KBM-7 (cell line): ENCODE results near the gene KIF20B.

ENCODE experiments used
- DNase-seq: peaks from one replicate; pipeline ENCODE4 v3.0.0-alpha.2; 2015
- in situ Hi-C: fragments of 300-500 bp; cut with MboI; formaldehyde crosslinking; loops from 2 replicates; pipeline ENCODE4 v1.14.3; 2020; ENCODE audit warnings: low sequenced_read_pairs, low pct_unique_long_range_greater_than_20kb, mixed read lengths

Gene KIF20B, protein sequence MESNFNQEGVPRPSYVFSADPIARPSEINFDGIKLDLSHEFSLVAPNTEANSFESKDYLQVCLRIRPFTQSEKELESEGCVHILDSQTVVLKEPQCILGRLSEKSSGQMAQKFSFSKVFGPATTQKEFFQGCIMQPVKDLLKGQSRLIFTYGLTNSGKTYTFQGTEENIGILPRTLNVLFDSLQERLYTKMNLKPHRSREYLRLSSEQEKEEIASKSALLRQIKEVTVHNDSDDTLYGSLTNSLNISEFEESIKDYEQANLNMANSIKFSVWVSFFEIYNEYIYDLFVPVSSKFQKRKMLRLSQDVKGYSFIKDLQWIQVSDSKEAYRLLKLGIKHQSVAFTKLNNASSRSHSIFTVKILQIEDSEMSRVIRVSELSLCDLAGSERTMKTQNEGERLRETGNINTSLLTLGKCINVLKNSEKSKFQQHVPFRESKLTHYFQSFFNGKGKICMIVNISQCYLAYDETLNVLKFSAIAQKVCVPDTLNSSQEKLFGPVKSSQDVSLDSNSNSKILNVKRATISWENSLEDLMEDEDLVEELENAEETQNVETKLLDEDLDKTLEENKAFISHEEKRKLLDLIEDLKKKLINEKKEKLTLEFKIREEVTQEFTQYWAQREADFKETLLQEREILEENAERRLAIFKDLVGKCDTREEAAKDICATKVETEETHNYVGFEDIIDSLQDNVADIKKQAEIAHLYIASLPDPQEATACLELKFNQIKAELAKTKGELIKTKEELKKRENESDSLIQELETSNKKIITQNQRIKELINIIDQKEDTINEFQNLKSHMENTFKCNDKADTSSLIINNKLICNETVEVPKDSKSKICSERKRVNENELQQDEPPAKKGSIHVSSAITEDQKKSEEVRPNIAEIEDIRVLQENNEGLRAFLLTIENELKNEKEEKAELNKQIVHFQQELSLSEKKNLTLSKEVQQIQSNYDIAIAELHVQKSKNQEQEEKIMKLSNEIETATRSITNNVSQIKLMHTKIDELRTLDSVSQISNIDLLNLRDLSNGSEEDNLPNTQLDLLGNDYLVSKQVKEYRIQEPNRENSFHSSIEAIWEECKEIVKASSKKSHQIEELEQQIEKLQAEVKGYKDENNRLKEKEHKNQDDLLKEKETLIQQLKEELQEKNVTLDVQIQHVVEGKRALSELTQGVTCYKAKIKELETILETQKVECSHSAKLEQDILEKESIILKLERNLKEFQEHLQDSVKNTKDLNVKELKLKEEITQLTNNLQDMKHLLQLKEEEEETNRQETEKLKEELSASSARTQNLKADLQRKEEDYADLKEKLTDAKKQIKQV (N-terminal part only)

DNA sequence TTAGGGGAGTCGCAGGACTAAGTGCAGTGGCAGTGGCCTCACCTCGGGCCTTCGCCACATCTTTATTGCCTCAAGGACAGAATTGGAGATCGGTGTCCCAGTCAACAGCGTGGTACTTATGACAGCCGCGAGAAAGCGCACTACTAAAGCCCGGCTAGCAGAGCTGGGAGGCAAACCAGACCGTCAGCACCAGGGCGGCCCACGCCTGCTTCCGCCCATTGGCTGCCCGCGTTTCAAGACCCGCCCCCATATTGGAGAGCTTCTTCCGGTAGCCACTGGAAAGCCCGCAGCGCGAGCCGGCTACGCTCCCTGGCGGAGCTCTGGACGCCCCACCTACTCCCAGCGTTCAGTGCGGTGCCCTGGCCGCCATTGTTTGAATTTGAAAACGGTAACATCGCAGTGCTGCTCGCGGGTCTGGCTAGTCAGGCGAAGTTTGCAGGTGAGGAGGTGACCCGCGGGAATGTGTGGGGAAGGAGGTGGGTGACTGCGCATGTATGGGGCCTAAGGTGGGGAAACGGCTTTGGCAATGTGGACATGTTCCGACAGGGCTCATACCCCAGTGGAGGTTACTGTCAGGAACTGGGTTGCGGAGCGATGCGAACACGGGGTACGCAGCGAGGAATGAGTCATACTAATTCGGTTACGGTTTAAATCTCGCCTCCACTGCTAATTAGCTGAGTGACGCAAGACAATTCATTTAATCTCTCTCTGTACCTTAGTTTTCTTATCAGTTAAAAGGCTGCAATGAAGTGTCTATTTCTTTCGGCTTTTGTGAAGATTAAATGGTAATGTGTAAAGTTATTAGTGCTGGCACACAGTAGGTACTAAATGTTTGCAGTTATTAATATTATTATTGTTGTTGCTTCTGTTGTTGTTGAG, at the start of gene KIF20B:
Gene KIF20B (plus strand): TSS at position 349 of the 879 bp plus-strand sequence. CDS start 3,705 bp downstream, outside the sequence.
- in situ Hi-C loops, result no loop called here
- DNase-seq, result peak; percentile 98

DNA sequence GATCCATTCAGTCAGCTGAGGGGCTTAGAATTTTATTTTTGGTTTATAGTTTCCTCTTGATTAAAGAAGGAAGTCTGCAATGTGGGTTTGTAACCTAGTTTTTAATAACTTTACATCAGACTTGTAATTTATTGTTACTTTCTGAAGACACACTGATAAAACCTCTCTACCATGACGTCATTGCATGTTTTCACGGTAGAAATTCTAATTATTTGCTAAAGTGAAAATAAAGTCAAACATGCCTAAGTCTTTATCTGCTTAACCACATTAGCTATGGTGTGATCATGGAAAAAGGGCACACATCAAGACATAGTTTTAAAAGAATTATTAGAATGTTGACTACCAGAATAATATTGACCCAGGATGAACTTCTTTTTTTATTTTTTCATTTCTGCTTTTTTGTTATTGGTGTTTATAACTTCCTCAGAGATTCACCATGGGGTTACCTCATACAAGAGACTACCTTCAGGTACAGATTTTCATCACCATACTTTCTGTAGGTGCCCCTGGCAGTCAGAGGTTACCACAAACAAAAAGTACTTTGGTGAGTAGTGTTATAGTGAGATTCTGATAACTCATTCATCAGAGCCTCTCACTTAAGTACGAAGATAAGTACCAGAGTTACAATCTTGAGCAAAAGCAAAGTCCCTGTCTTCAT, 49.3 kb upstream of the KIF20B start:
- no peak for DNase-seq
- in situ Hi-C loops, result no loop called here

DNA sequence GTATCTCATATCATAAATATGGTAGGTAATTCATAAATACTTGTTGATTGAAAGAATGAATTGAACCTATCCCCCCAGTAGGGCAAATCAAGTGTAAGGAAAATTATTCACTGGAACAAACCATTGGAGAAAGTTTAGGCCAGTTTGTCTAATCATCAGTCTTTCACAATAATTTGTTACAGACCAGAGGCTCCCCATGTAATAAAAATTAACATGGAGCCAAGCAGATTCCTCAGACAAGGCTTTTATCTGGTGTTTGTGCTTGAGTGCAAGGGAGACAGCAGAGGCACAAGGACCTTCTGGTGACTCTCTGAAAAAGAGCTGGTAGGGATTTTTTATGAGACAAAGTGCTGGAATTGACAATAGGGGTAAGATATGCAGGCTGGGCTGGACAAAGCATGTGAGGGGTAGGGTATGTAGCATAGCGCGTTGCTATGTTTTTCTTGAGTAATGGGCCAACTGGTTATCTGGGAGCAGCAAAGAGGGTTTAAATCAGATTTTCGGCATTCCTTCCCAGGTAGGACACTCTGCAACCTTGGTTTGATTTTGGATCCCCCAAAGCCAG, 48.5 kb upstream of the KIF20B start:
- in situ Hi-C loops, result no loop called here
- DNase-seq, result no peak

DNA sequence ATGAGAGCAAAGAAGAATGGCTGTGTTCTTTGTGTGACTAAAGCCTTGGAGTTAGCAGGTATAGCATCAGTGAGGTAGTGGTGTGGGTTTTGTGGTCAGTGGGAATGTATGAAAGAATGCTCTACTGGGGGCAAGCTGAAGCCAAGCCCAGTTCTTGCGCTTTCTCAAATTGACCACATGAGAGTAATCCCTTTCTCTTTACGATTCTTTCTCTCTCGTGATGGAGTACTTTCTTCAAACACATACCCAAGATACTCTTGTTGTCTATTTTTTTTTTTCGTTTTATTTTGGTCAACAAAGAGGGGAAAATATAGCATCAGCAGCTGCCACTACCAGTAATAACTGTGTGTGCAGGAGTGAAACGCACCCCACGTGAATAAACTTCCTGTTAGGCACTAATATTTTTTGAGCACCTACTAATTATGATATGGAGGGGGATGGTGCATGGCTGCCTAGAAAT, 48.0 kb upstream of the KIF20B start:
- in situ Hi-C loops, result no loop called here
- no peak for DNase-seq

DNA sequence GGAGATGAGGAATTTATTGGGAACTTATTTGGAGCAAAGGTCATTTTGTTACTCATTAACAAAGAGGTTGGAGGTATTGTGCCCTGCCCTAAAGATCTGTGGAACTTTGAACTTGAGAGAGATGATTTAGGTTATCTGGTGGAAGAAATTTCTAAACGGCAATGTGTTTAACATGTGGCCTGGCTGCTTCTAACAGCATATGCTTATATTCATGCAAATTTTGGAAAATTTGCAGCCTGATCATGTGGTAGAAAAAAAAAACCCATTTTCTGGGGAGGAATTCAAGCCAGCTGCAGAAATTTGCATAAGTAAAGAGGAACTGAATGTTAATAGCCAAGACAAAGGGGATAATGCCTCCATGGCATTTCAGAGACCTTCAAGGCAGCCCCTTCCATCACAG, 45.7 kb upstream of the KIF20B start:
- DNase-seq, result no peak
- in situ Hi-C loops, result no loop called here

DNA sequence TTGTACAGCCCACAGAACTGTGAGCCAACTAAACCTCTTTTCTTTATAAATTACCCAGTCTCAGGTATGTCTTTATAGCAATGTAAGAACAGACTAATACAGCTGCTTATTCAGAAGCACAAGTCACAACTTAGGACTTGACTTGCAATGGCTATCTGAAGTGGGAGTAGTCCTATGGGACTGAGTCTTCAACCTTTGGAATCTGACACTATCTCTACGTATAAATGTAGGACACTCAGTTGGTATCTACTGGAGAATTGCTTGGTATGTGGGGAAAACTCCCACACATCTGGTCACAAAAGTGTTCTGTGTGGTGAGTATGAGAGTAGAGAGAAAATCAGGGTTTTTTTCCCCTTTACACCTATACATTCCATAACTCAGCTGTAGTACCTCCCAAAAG, 44.1 kb upstream of the KIF20B start:
- DNase-seq, result no peak
- in situ Hi-C loops, result no loop called here

DNA sequence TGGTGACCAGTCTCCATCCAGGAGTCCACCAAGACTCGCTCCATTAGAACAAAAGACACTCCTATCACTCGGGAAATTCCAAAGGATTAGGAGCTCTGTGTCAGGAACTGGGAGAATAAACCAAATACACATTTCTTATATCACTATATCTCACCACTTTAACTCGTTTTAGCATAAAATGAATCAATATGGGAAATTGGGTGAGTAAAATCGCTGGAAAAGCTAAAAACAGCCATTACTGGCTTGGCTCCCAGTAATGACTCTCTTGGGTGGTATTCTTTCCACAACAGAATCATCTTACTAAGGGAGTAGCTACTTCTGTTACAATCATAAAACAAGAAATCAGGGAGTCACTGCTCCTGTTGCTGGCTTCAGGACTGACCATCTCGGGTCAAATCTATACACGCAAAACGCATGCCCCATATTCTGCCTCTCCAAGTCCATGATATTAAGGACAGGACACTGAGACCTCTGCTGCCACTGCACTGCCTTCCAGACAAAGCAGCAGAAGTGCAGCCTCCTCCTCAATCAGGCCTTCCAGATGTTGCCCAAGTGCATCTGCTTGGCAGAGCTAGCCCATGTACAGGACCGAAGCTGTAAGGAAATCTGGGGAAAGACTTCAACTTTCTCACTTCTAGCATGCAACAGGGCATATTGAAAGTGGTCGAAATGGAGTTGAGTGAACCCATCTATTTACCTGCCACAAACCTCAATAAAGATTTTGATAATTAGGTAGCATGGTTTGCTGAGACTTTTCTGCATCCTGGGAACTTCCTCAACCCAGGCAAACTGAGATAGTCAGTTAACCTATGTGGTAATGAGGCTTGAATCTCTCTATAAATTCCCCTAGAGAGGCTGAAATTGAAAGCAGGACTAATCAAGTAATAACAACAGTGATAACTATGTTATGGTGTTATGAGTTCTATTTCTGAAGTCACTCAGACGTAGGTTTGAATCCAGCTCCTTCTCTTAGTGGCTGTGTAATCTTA, 42.0 kb upstream of the KIF20B start:
- DNase-seq, result no peak
- in situ Hi-C loops, result no loop called here

DNA sequence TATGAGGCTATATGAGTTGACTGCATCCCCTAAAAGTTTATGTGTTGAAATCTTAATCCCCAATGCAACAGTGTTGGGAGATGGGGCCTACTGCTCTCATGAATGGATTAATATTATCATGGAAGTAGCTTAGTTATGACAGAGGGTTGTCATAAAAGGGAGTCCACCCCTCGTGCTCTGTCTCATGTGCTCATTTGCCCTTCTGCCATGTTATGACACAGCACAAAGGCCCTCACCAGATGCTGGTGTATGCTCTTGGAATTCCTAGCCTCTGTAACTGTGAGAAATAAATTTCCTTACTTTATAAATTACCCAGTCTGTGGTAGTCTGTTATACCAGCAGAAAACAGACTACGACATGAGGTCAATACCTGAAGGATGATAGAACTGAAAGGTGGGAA, 38.8 kb upstream of the KIF20B start:
- DNase-seq, result no peak
- in situ Hi-C loops, result no loop called here

DNA sequence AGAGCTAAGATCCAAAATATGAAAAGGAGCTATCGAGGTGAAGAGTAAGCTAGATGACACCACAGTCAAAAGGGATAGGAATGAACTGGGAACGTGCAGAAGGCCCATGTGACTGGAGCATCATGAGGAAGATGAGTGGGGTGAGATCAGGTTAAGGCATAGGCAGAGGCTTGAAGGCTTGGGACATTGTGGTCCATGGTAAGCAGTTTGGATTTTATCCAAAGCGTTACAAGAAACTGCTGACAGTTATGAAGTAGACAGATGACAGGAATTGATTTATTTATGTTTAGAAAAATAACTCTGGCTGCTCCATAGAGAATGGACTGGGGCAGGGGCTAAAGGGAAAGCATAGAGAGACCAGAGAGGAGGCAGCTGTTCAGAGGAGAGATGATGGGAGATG, 38.2 kb upstream of the KIF20B start:
- no peak for DNase-seq
- in situ Hi-C loops, result no loop called here

DNA sequence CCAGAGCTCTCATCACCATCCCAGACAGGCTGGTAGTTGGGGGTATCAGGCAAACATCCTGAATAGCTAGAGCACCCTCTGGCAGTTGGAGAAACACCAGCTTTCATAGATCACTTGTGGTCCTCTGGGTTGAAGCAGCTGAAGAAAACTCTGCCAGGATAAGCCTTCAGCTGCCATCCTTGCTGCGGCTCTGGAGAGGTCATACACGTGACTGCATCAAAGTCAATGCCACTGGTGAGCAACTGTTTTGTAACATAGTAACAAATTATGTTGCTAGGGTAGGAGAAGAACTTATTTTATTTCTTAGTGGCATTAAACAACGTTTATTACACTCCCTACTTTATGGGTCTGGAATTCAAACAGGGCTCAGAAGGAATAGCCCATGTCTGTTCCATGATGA, 37.2 kb upstream of the KIF20B start:
- DNase-seq, result no peak
- in situ Hi-C loops, result no loop called here

DNA sequence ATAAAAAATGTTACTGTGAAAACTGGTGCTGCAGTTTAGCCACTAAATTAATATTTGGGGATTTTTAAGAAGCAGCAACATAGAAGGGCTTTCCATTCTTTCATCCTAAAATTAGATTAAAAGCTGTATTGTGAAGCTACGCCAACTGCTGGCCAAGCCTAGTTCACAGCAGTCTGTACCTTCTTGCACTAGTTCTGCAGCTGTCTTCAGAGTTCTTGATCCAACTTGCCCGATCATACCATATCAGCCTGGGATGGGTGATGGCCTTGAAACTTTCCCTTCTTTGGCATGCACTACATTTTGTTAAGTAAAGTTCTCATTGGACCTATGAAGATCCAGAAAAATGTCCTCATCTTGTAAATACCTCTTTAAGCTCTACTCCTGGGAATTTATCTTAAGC, 36.1 kb upstream of the KIF20B start:
- DNase-seq, result no peak
- in situ Hi-C loops, result no loop called here

DNA sequence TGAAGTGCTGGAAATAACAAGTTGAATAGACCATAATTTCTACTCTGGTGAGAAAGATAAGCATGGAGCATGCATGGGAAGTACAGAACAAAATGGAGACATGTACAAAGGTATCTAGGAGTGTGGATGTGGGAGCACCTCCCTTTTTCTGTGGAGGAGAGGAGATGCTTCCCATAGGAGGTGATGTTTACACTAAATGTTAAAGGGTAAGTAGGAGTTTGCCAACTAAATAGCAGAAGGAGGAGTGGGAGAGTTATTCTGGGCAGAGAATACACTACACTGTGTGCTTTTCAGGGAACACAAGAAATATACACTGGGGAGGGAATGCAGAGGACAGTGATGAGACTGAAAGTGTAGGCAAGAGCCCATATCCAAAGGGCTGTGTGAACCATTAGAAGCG, 35.3 kb upstream of the KIF20B start:
- no peak for DNase-seq
- in situ Hi-C loops, result no loop called here

DNA sequence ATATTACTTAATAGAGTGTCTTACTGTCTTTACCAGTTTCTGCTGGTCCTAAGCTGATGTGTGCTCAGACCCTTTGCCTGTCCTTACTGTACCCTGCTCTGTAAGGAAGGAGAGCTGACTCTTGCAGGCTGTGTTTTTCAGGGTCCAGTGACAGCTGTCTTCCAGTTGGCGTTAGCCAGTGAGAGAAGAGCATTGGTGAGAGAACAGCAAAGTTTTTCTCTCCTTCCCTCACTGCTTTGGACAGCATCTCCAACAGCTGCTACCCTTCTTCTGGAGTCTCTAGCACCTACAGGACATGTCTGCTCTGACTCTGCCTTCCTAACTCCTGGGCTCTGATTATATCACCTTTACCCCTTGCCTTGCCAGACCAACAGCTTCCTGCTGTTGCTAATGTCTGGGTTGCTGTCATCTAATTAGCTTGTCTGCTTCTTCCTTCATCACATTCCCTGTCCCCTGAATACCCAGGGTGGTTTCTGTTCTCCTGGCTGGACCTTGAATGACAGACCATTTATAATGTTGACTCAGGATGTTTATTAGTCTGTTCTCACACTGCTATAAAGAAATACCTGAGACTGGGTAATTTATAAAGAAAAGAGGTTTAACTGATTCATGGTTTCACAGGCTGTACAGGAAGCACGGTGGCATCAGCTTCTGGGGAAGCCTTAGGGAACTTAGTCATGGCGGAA, 32.9 kb upstream of the KIF20B start:
- no peak for DNase-seq
- in situ Hi-C loops, result no loop called here

DNA sequence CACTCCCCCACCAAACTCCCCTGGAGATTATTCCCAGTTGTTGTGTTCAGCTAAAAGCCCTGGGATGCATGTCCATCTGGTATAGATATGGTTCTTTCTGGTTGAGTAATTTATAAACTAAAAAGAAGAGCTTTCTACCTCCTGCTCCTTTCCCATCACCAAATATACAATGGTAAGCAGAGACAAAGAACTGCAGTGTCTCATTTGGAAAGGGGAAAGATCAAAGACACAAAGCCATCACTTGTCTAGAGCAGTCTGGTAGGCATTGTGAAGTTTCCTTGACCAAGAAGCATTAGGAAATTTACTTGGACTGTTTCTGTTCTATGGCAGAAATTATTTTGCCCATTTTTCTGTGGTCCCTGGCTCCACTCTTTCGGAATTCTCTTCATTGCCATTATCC, 31.4 kb upstream of the KIF20B start:
- in situ Hi-C loops, result no loop called here
- no peak for DNase-seq

DNA sequence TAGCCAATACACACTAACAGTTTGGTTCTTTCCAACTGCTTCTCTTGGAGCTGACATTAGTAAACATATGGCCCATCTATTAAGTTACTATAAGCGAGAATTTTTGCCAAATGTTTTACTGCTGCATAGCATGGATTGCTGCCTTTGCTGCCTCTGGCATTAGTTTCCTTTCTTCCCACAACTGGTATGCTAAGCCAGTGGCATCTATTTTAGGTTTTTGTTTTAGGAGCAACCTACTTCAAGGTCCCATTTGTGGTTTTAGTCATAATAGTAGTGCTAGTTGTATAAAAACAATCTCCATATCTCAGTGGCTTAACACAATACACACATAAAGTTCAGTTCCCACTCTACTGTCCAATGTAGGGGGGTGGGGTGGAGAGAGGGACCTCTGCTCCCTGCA, 30.5 kb upstream of the KIF20B start:
- DNase-seq, result no peak
- in situ Hi-C loops, result no loop called here

DNA sequence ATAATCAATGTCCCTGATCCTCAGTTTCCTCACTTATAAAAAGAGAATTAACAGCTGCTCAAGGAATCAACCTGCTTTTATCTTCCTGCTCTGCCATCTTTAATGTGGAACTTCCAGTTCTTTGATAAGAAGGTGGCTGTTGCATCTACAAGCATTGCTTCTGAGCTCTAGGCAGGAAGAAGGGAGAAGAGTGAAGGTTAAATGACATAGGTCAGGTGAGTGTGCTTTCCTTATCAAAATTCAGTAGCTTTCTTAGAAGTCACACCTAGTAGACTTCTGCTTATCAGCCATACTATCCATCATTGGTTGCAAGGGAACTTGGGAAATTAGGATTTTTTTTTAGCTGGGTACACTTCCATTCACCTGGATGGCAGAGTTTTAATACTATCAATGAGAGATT, 24.0 kb upstream of the KIF20B start:
- DNase-seq, result no peak
- in situ Hi-C loops, result no loop called here
